HepG2 (cell line): Measurements from ENCODE around the gene CHRNB2. TPM values are rescaled to one million over a fixed set of nuclear protein-coding genes. Genes with fewer than 3 reads are reported as not detected.

Source experiments
- ATAC-seq: fragments of 200-7000 bp; cut with Tn5 transposase; 3 replicates; pipeline ENCODE4 v1.9.1; 2020; ENCODE audit warnings: mild to moderate bottlenecking, moderate library complexity
- BruUV-seq: library from RNA; stranded (reverse); fragments of 400-500 nt; replicated peaks from 2 replicates; lab custom pipeline; 2021; lab: Mats Ljungman, UMichigan
- CTCF ChIA-PET: fragments of 300-600 bp; formaldehyde crosslinking; extraction: SDS; loops from one replicate; lab custom pipeline; 2021; ENCODE audit warnings: low total read pairs, inconsistent platforms, low intra/inter-chr PET ratio; lab: Yijun Ruan, JAX
- POLR2A ChIA-PET: fragments of 350-600 bp; sonication (Branson Sonifier 250); formaldehyde crosslinking; loops from one replicate; lab custom pipeline; 2020; ENCODE audit warnings: antibody characterized with exemption, inconsistent platforms; lab: Yijun Ruan, JAX
- DNase-seq: peaks from one replicate; pipeline ENCODE4 v3.0.0-alpha.2; 2015; ENCODE audit warnings: low spot score
- FAIRE-seq: peaks from 3 replicates; lab custom pipeline; 2011; peaks lifted over from hg19 to GRCh38; lab: Jason Lieb, UNC
- H2AFZ ChIP-seq: one replicate; pipeline ENCODE4 v1.6.1; 2011; ENCODE audit warnings: low read length, inconsistent platforms
- H3K27ac ChIP-seq: fragments of 300-600 bp; 3 replicates; pipeline ENCODE4 v1.8.0; 2011; ENCODE audit warnings: mixed run types, mild to moderate bottlenecking, mixed read lengths, low read length, inconsistent platforms; ENCODE audit not compliant: insufficient read depth; ENCODE audit errors: extremely low read length
- H3K27me3 ChIP-seq, 2 experiments: fragments of 200-600 bp in 1 of 2; 2 replicates in 1 of 2; 3 replicates in 1 of 2; pipeline versions ENCODE4 v1.6.0 to v1.8.0; 2011; ENCODE audit warnings: low read length in 2 of 2, mild to moderate bottlenecking in 2 of 2, moderate library complexity in 2 of 2, inconsistent platforms in 1 of 2; ENCODE audit not compliant: insufficient read depth in 2 of 2, control insufficient read depth in 1 of 2
- H3K36me3 ChIP-seq, 2 experiments: fragments of 200-600 bp in 1 of 2; replicated peaks in 1 of 2; 2 replicates in 1 of 2; 3 replicates in 1 of 2; pipeline versions ENCODE4 v1.5.1 to v1.8.0; 2011; ENCODE audit warnings: low read length in 2 of 2, inconsistent platforms in 1 of 2; ENCODE audit not compliant: insufficient read depth in 2 of 2, control insufficient read depth in 1 of 2
- H3K4me1 ChIP-seq: 2 replicates; pipeline ENCODE4 v1.5.1; 2012; ENCODE audit warnings: low read length, inconsistent platforms; ENCODE audit not compliant: insufficient read depth
- H3K4me2 ChIP-seq: 2 replicates; pipeline ENCODE4 v1.6.0; 2011; ENCODE audit warnings: low read depth, low read length, inconsistent platforms
- H3K4me3 ChIP-seq, 3 experiments: fragments of 200-600 bp in 1 of 3; sonication (generic), shearing (Covaris generic) in 1 of 3; replicated peaks in 1 of 3; 2 replicates each; pipeline ENCODE4 v1.5.1; 2011 to 2016; ENCODE audit warnings: low read length in 3 of 3, inconsistent platforms in 2 of 3, low read depth in 2 of 3, mild to moderate bottlenecking in 2 of 3, control low read depth in 1 of 3, mixed read lengths in 1 of 3; ENCODE audit not compliant: insufficient read depth in 1 of 3
- H3K79me2 ChIP-seq: one replicate; pipeline ENCODE4 v1.6.1; 2011; ENCODE audit warnings: low read length, inconsistent platforms; ENCODE audit not compliant: insufficient read depth
- H3K9ac ChIP-seq: 2 replicates; pipeline ENCODE4 v1.6.0; 2011; ENCODE audit warnings: mild to moderate bottlenecking, low read depth, low read length, inconsistent platforms; ENCODE audit not compliant: insufficient read depth
- H3K9me3 ChIP-seq: 2 replicates; pipeline ENCODE4 v1.5.1; 2012; ENCODE audit warnings: mild to moderate bottlenecking, low read length
- H4K20me1 ChIP-seq: 2 replicates; pipeline ENCODE4 v1.6.0; 2011; ENCODE audit warnings: inconsistent platforms, mild to moderate bottlenecking, low read length, moderate library complexity; ENCODE audit not compliant: insufficient read depth
- CHCHD3 ChIP-seq: sonication (generic); formaldehyde crosslinking; IDR thresholded peaks from 2 replicates; pipeline ENCODE4 v1.8.0; 2022; ENCODE audit warnings: mild to moderate bottlenecking, missing genetic modification reagents, moderate library complexity
- MAFK ChIP-seq, 2 experiments: IDR thresholded peaks in 1 of 2; conservative IDR thresholded peaks in 1 of 2; 2 replicates each; pipeline ENCODE4 v1.6.1; 2011; ENCODE audit warnings: improper control_type of control experiment in 2 of 2, low read length in 2 of 2
- SATB2 ChIP-seq: sonication (generic); formaldehyde crosslinking; IDR thresholded peaks from 2 replicates; pipeline ENCODE4 v1.5.0; 2020; ENCODE audit warnings: missing genetic modification reagents
- STAG1 ChIP-seq: sonication (generic); formaldehyde crosslinking; IDR thresholded peaks from 2 replicates; pipeline ENCODE4 v1.4.0; 2020; ENCODE audit warnings: missing genetic modification reagents
- ZNF230 ChIP-seq: sonication (generic); formaldehyde crosslinking; IDR thresholded peaks from 2 replicates; pipeline ENCODE4 v1.4.0; 2020; ENCODE audit warnings: mild to moderate bottlenecking, missing genetic modification reagents
- ZNF350 ChIP-seq: sonication (generic); formaldehyde crosslinking; IDR thresholded peaks from 2 replicates; pipeline ENCODE4 v1.4.0; 2020; ENCODE audit warnings: mild to moderate bottlenecking, low read depth, missing genetic modification reagents, borderline replicate concordance
- ZNF83 ChIP-seq: sonication (generic); formaldehyde crosslinking; IDR thresholded peaks from 2 replicates; pipeline ENCODE4 v1.4.0; 2020; ENCODE audit warnings: missing genetic modification reagents, mild to moderate bottlenecking, borderline replicate concordance
- WGBS: methylation state at CpG from one replicate; pipeline ENCODE4 v1.1.6; 2017; ENCODE audit warnings: low lambda C conversion rate; 5-methylcytosine and 5-hydroxymethylcytosine counted together
- in situ Hi-C: cut with HindIII; loops from 2 replicates; pipeline ENCODE4 v1.10.0; 2017; ENCODE audit warnings: low pct_unique_long_range_greater_than_20kb; ENCODE audit not compliant: extremely low pct_ligation_motif_present
- intact Hi-C: fragments of 100-400 bp; cut with micrococcal nuclease; formaldehyde crosslinking; loops from one replicate; pipeline ENCODE4 v1.10.0; 2022; ENCODE audit not compliant: unreplicated experiment
- polyA plus RNA-seq, 8 experiments: library from polyadenylated mRNA; depleted of rRNA in 3 of 8; stranded (reverse) in 7 of 8; unstranded in 1 of 8; fragments of >200 nt; fragmentation: Illumina TruSeq in 4 of 8; extraction: Trizol in 4 of 8; gene quantifications; 2 replicates each; pipeline versions ENCODE4 v1.2.1 to v1.2.3, GENCODE V29; 2011 to 2016; ENCODE audit warnings: low read depth in 4 of 8, missing spikeins in 1 of 8, mixed read lengths in 1 of 8; ENCODE audit not compliant: insufficient read depth in 1 of 8
- total RNA-seq, 5 experiments: library from RNA; depleted of rRNA; stranded (reverse); fragments of >200 nt; fragmentation: Illumina TruSeq; extraction: Trizol; gene quantifications; 2 replicates each; pipeline ENCODE4 v1.2.3, GENCODE V29; 2016; ENCODE audit warnings: low read depth in 1 of 5
- TF ChIP-seq, protein P1 (sequence below): sonication (generic); formaldehyde crosslinking; IDR thresholded peaks from 2 replicates; pipeline ENCODE4 v1.4.0; 2020; ENCODE audit warnings: mild to moderate bottlenecking, missing genetic modification reagents, borderline replicate concordance

CHRNB2 gene
- total and polyA plus RNA-seq, 2 of the 13 experiments (the other 11 are each of a cell fraction or from before 2014, with no cell fraction given) = 0.03 to 0.07 TPM

DNA sequence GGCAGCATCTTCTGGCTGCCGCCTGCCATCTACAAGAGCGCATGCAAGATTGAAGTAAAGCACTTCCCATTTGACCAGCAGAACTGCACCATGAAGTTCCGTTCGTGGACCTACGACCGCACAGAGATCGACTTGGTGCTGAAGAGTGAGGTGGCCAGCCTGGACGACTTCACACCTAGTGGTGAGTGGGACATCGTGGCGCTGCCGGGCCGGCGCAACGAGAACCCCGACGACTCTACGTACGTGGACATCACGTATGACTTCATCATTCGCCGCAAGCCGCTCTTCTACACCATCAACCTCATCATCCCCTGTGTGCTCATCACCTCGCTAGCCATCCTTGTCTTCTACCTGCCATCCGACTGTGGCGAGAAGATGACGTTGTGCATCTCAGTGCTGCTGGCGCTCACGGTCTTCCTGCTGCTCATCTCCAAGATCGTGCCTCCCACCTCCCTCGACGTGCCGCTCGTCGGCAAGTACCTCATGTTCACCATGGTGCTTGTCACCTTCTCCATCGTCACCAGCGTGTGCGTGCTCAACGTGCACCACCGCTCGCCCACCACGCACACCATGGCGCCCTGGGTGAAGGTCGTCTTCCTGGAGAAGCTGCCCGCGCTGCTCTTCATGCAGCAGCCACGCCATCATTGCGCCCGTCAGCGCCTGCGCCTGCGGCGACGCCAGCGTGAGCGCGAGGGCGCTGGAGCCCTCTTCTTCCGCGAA lies 3.8 kb downstream of the CHRNB2 start:
- Histone ChIP-seq H2AFZ (no peak overlapping the region), H3K27ac (no peak overlapping the region), H3K4me1 (no peaks in the 10 kb centered on the region), H3K79me2 (no peaks in the 10 kb centered on the region), H4K20me1 (peaks cover 5% of the 10 kb centered on the region; the same call in 1 of the 2 replicates), H3K4me2 (no peak overlapping the region), H3K9ac (no peak overlapping the region), H3K36me3 (no peaks in the 10 kb centered on the region), H3K27me3 (peaks cover 3 to 22% of the 10 kb centered on the region in 2 experiments; a peak in 3 of 5 replicates), H3K9me3 (no peaks in the 10 kb centered on the region), H3K4me3 (no peak overlapping the region)
- BruUV-seq = no TSS peak
- CTCF ChIA-PET = no interaction called here
- ATAC-seq (no peak), FAIRE-seq (no peak), DNase-seq (no peak)
- POLR2A ChIA-PET = no interaction called here
- in situ Hi-C loops (no loop called here), intact Hi-C loops (no loop called here)
- no peak for TF ChIP-seq SATB2 (CRISPR knock-in tag)
- TF ChIP-seq ZNF230 (CRISPR knock-in tag) = no peak
- no peak for TF ChIP-seq CHCHD3
- TF ChIP-seq ZNF83 = no peak
- no peak for TF ChIP-seq ZNF350 (CRISPR knock-in tag)
- TF ChIP-seq STAG1 (CRISPR knock-in tag) = no peak
- no peak for TF ChIP-seq MAFK (conservative IDR thresholded peaks at IDR 0.05 in 1 of 2, IDR thresholded peaks at IDR 0.05 in 1 of 2; ENCODE audit: low read length in 2 of 2)
- TF ChIP-seq, protein P1, sequence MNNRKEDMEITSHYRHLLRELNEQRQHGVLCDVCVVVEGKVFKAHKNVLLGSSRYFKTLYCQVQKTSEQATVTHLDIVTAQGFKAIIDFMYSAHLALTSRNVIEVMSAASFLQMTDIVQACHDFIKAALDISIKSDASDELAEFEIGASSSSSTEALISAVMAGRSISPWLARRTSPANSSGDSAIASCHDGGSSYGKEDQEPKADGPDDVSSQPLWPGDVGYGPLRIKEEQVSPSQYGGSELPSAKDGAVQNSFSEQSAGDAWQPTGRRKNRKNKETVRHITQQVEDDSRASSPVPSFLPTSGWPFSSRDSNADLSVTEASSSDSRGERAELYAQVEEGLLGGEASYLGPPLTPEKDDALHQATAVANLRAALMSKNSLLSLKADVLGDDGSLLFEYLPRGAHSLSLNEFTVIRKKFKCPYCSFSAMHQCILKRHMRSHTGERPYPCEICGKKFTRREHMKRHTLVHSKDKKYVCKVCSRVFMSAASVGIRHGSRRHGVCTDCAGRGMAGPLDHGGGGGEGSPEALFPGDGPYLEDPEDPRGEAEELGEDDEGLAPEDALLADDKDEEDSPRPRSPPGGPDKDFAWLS (CRISPR knock-in tag) = no peak
- TF ChIP-seq, all 625 proteins: peak for 0
- 82% methylated on average over 59 of the region's 59 CpGs for WGBS
